Measurements from ENCODE around the gene GASK1B.

Gene GASK1B

DNA sequence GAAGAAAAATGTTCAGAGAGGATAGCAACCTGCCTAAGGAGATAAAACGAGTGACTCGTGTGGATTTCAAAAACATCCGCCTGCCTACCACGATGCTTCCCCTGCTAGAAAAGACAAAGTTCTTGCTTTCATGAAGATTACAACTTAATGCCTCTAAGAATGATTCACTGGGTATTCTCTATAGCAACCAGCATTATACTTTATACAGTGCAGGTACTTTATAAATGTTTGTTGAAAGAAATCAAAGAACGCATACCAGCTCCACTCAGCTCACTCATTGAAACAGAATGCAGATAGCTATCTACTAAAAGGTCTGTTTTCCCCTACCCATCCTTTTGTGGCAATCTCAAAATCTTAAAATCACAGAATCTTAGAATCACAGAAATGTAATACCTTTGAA is 33.7 kb downstream of the GASK1B start:
- no peak overlapping the region for H3K27ac ChIP-seq
- TF ChIP-seq ZFX (IDR thresholded peaks at IDR 0.05): no peak
- TF ChIP-seq, protein P1, sequence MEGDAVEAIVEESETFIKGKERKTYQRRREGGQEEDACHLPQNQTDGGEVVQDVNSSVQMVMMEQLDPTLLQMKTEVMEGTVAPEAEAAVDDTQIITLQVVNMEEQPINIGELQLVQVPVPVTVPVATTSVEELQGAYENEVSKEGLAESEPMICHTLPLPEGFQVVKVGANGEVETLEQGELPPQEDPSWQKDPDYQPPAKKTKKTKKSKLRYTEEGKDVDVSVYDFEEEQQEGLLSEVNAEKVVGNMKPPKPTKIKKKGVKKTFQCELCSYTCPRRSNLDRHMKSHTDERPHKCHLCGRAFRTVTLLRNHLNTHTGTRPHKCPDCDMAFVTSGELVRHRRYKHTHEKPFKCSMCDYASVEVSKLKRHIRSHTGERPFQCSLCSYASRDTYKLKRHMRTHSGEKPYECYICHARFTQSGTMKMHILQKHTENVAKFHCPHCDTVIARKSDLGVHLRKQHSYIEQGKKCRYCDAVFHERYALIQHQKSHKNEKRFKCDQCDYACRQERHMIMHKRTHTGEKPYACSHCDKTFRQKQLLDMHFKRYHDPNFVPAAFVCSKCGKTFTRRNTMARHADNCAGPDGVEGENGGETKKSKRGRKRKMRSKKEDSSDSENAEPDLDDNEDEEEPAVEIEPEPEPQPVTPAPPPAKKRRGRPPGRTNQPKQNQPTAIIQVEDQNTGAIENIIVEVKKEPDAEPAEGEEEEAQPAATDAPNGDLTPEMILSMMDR (conservative IDR thresholded peaks at IDR 0.05): no peak

DNA sequence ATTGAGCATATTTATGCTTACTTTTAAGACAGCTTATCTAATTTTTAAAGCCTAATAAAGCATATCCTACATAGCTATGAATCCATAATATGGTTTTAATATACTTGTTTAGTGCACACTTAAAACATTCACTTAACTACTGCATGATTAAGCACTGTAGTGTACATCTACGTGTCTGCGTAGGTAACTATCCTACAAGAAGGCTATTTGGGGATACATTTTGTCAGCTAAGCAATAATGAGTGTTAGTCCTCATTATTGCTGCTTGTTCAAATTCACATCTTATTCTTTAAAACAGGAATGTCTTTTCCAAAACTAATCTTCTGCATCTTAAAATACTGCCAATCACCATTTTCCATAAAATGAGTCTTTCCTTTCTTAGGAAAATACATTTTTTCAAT is 38.6 kb downstream of the GASK1B start:
- TF ChIP-seq, protein P1 (conservative IDR thresholded peaks at IDR 0.05): no peak
- TF ChIP-seq ZFX (IDR thresholded peaks at IDR 0.05): no peak
- no peak overlapping the region for H3K27ac ChIP-seq

DNA sequence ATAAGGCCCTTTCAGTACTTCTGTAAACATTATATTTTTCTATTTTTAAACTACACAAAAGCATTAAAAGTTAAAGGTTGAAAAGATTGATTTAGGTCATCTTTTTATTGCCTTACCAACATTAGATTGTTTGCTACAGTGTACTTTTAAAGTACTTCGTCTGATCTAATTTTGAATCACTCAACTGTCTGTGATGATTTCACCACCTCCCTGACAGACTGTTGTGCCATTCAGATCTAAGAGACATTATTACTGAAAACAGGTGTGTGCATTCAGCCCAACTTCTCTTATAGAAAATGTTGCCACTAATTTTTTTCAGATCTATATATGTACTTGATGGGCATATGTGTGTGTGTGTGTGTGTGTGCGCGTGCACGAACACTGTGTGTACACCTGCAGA is 39.3 kb downstream of the GASK1B start:
- H3K27ac ChIP-seq: no peak overlapping the region
- no peak for TF ChIP-seq ZFX (IDR thresholded peaks at IDR 0.05)
- TF ChIP-seq, protein P1 (conservative IDR thresholded peaks at IDR 0.05): no peak

DNA sequence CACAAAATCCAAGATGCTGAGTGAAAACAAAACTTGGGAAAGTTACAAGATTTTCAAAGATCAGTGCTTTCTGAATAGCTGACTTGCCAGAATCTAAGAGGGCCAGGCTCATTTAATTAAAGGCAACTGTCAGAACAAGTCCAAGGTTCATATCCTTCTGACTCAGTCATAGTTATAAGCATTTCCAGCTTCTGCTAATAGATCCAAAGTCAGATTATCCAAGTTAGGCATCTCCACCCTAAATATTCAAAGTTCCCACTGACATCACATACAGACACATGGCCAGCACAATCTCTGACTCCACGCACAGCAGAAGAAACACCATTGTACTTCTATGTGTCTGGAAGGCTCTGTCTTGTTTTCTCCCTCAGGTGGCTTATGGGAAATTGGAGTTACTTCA is 41.8 kb downstream of the GASK1B start:
- no peak overlapping the region for H3K27ac ChIP-seq
- no peak for TF ChIP-seq ZFX (IDR thresholded peaks at IDR 0.05)
- TF ChIP-seq, protein P1 (conservative IDR thresholded peaks at IDR 0.05): no peak

DNA sequence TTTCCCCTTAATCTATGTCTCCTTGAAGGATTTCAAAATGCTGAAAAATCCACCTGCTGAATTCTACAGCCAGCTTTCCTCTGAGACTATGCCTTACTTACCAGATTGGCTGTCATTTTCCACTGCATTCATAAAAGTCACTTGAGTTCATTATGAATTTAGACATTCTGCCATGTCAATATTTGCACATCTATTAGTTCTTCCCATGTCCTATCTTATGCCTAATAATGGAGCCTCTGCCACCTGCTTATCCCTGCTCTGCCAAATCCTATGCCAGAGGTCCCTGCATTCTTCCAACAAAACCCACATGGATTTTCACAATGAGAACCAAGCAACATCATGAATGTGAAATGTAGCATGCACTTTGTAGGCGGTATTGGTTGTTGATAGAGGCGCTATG is 42.6 kb downstream of the GASK1B start:
- TF ChIP-seq, protein P1 (conservative IDR thresholded peaks at IDR 0.05): no peak
- TF ChIP-seq ZFX (IDR thresholded peaks at IDR 0.05): no peak
- H3K27ac ChIP-seq: no peak overlapping the region

DNA sequence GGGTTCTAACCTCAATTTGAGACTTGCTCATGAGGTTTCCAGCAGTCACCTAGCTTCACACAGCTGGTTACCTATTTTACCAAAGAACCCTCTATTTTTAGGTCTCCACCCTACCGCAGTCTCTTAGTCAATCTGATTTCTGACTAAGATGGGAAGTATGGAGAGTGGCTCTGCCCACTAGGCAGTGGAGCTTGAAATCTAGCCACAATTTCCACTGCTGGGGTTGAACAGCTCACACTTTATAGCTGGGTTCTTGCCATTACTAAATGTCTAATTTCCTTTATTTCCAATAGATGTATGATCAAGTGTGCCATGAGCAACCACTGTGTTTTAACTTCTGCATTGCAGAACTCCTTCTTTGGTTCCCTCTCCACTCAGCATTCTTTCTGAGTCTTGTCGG is 43.1 kb downstream of the GASK1B start:
- TF ChIP-seq, protein P1 (conservative IDR thresholded peaks at IDR 0.05): no peak
- no peak for TF ChIP-seq ZFX (IDR thresholded peaks at IDR 0.05)
- H3K27ac ChIP-seq: no peak overlapping the region

DNA sequence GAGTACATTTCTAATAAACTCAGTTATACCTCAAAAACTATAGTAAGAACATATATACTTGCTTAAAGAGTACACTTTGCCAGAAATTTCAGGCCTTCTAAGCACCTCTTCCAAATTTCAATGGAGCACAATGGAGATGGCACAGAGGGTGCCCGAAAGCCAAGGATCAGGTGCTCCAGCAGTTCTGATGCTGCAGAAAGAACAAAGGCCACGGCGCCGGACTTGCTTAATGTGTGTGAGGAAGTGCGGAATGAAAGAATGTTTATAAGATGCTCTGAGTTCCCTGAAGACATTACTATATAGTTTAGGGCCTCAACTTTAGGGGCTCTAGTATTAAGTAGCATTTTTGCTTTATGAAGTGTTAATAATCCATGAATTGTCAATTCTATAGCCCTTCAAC is 44.3 kb downstream of the GASK1B start:
- no peak overlapping the region for H3K27ac ChIP-seq
- TF ChIP-seq, protein P1 (conservative IDR thresholded peaks at IDR 0.05): no peak
- no peak for TF ChIP-seq ZFX (IDR thresholded peaks at IDR 0.05)

Data from C4-2B (cell line).